Suprapubic skin (tissue), 4 donors: ENCODE results near the gene OGFOD2. TPM values are rescaled to one million over a fixed set of nuclear protein-coding genes. Genes with fewer than 3 reads are reported as not detected.

Experiments used
- DNase-seq, 2 donors: peaks; one replicate each; pipeline ENCODE4 v3.0.0-alpha.2; 2019; ENCODE audit warnings: low spot score in 2 of 2
- H3K27ac ChIP-seq: fragments of 200-600 bp; sonication (generic); one replicate; pipeline ENCODE4 v1.5.1; 2019
- H3K27me3 ChIP-seq: fragments of 200-600 bp; sonication (generic); one replicate; pipeline ENCODE4 v1.5.1; 2019
- H3K36me3 ChIP-seq: fragments of 200-600 bp; sonication (generic); one replicate; pipeline ENCODE4 v1.5.1; 2019
- H3K4me1 ChIP-seq: fragments of 200-600 bp; sonication (generic); one replicate; pipeline ENCODE4 v1.5.1; 2019
- H3K4me3 ChIP-seq: fragments of 200-600 bp; sonication (generic); one replicate; pipeline ENCODE4 v1.5.1; 2019; ENCODE audit warnings: mild to moderate bottlenecking
- H3K9me3 ChIP-seq: fragments of 200-600 bp; sonication (generic); one replicate; pipeline ENCODE4 v1.5.1; 2019
- EP300 ChIP-seq: sonication (generic); formaldehyde crosslinking; IDR thresholded peaks from one replicate; pipeline ENCODE4 v1.6.1; 2017; ENCODE audit warnings: antibody characterized with exemption
- POLR2A ChIP-seq, 2 donors: fragments of 450-650 bp; IDR thresholded peaks; one replicate each; pipeline ENCODE4 v1.6.1; 2017; ENCODE audit warnings: antibody characterized with exemption in 2 of 2, mild to moderate bottlenecking in 2 of 2, moderate library complexity in 2 of 2
- POLR2AphosphoS5 ChIP-seq, 3 donors: sonication (generic); formaldehyde crosslinking; IDR thresholded peaks; one replicate each; pipeline ENCODE4 v1.6.1; 2017; ENCODE audit warnings: antibody characterized with exemption in 3 of 3
- WGBS: methylation state at CpG from one replicate; pipeline ENCODE4 v1.1.5; 2018; 5-methylcytosine and 5-hydroxymethylcytosine counted together
- total RNA-seq, 4 donors: library from RNA; depleted of rRNA; stranded (reverse); fragments of >200 nt; gene quantifications; one replicate each; pipeline ENCODE4 v1.1.0, GENCODE V29; 2016
- TF ChIP-seq, protein P1 (sequence below), 2 donors: fragments of 200-600 bp in 1 of 2; fragments of 450-650 bp in 1 of 2; sonication (generic) in 1 of 2; IDR thresholded peaks; one replicate each; pipeline ENCODE4 v1.5.1; 2016 to 2019; ENCODE audit warnings: antibody characterized with exemption in 2 of 2, mild to moderate bottlenecking in 1 of 2, moderate library complexity in 1 of 2

Gene OGFOD2
- total RNA-seq, 4 donors from 2014 or later = 9.9 to 27.0 (median 13.5) TPM

DNA sequence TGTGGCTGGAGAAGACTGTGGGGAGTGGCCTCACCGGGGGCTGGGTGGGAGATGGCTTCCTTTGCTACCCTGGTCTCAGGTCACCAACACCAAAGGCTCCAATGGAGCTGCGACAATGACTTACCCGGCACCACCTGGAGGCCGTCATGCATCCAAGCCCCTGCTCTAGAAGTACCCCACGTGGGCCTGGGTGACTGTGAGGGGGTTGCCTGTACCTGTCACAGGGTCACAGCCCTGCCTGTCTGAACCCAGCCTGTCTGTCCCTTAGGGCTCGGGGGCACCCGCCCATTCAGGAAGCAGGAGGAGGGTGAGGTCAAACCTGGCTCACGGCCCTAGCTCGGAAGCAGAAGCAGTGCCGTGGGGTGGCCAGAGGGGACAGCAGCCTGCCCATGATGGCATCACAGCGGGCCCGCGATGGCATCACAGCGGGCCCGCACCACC, 27.7 kb upstream of the OGFOD2 start:
- no peaks in the 10 kb centered on the region for H3K27me3 ChIP-seq
- H3K9me3 ChIP-seq = no peaks in the 10 kb centered on the region
- no peak overlapping the region for H3K4me3 ChIP-seq
- peak overlapping the region; percentile 91 for H3K27ac ChIP-seq
- peaks cover 51% of the 10 kb centered on the region for H3K4me1 ChIP-seq
- TF ChIP-seq EP300 = no peak
- TF ChIP-seq, protein P1, sequence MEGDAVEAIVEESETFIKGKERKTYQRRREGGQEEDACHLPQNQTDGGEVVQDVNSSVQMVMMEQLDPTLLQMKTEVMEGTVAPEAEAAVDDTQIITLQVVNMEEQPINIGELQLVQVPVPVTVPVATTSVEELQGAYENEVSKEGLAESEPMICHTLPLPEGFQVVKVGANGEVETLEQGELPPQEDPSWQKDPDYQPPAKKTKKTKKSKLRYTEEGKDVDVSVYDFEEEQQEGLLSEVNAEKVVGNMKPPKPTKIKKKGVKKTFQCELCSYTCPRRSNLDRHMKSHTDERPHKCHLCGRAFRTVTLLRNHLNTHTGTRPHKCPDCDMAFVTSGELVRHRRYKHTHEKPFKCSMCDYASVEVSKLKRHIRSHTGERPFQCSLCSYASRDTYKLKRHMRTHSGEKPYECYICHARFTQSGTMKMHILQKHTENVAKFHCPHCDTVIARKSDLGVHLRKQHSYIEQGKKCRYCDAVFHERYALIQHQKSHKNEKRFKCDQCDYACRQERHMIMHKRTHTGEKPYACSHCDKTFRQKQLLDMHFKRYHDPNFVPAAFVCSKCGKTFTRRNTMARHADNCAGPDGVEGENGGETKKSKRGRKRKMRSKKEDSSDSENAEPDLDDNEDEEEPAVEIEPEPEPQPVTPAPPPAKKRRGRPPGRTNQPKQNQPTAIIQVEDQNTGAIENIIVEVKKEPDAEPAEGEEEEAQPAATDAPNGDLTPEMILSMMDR (IDR thresholded peaks at IDR 0.05) = peak in 1 of 2 donors; percentile 21
- no peak for TF ChIP-seq POLR2AphosphoS5 (IDR thresholded peaks at IDR 0.05)
- TF ChIP-seq POLR2A (IDR thresholded peaks at IDR 0.05) = no peak
- WGBS = 39% methylated on average over 5 of the region's 15 CpGs
- H3K36me3 ChIP-seq = no peaks in the 10 kb centered on the region
- peak in 1 of 2 donors; percentile 87 for DNase-seq

DNA sequence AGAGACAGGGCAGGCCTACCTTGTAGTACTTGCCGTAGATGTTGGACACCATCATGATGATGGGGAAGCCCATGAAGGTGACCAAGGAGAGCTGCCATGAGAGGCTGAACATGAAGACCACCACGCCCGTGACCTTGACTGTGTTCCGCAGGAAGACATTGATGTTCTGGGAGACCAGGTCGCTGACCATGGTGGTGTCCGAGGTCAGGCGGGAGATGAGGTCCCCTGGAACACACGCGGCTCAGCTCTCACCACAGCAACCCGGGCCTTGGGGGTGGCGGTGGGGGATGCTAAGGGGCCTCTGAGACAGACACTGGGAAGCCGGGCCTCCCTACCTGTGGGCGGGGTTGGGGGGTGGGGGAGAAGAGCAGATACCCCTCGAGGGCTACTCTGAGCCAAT, 26.4 kb upstream of the OGFOD2 start:
- DNase-seq = no peak
- peaks cover 47% of the 10 kb centered on the region for H3K4me1 ChIP-seq
- TF ChIP-seq POLR2A (IDR thresholded peaks at IDR 0.05) = no peak
- no peak for TF ChIP-seq POLR2AphosphoS5 (IDR thresholded peaks at IDR 0.05)
- no peak for TF ChIP-seq EP300
- TF ChIP-seq, protein P1 (IDR thresholded peaks at IDR 0.05) = no peak
- no peaks in the 10 kb centered on the region for H3K36me3 ChIP-seq
- no peak overlapping the region for H3K27ac ChIP-seq
- WGBS = 84% methylated on average over 4 of the region's 14 CpGs
- H3K9me3 ChIP-seq = no peaks in the 10 kb centered on the region
- no peak overlapping the region for H3K4me3 ChIP-seq
- no peaks in the 10 kb centered on the region for H3K27me3 ChIP-seq

DNA sequence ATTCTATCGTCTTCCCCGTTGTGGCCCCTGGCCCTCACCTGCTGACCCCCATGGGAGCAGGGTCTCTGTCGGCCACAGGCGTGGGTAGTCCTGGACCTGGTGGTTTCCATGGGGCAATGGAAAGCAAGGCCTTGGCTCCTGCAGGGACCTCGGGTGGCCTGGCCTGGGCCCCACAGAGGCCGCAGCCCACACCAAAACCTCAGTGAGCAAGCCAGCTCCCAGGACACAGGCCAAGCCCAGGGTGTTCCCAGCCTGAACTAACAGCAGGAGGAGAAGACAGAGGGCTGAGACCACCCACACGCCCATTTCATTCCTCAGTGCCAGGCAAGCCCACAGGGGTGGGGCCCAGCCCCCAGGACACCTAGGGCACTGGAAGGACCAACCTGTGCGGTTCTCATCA, 25.6 kb upstream of the OGFOD2 start:
- H3K9me3 ChIP-seq = no peaks in the 10 kb centered on the region
- peaks cover 39% of the 10 kb centered on the region for H3K4me1 ChIP-seq
- 70% methylated on average over 4 of the region's 8 CpGs for WGBS
- no peak overlapping the region for H3K4me3 ChIP-seq
- DNase-seq = no peak
- TF ChIP-seq POLR2AphosphoS5 (IDR thresholded peaks at IDR 0.05) = no peak
- TF ChIP-seq, protein P1 (IDR thresholded peaks at IDR 0.05) = no peak
- no peak for TF ChIP-seq EP300
- no peak for TF ChIP-seq POLR2A (IDR thresholded peaks at IDR 0.05)
- H3K27me3 ChIP-seq = no peaks in the 10 kb centered on the region
- no peaks in the 10 kb centered on the region for H3K36me3 ChIP-seq
- H3K27ac ChIP-seq = no peak overlapping the region

DNA sequence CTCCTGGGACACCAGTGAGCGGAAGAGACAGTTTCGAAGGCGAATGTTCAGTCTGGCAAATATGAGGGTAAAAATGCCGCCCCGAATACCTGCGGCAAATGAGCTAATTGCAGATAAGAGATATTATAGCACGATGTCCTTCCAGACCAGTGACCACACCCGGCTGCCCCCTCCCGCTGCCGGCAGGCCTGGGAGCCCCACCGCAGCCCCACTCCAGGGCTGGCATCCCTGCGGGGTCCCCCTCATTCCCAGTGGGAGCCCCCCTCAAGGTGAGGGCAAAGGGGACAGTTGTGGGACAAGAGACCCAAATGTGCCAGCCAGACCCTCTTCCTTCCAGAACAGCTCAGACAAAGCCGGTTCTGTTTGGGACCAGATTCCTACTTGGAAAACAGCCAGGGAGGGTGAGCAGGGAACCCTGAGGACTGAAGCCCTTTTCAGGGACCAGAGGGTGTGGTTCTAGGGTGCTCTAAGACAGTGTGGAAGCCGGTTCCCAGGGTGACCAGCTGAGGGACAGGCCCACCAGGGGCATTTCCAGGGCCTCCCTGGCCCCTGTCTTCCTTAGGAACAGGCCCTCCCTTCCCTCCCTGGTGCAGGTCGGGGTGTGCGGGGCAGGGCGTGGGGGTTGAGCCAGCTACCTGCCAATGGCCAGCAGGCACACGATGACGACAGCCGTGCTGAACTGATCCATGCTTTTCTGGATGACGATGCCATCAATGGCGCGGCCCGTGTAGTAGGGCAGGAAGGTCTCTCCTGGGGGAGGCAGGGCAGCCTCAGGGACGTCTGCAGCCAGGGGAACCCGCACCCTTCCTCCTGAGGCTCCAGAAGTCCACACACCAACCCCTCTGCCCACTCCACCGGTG, 25.0 kb upstream of the OGFOD2 start:
- Histone ChIP-seq H3K27ac (no peak overlapping the region), H3K4me1 (peaks cover 33% of the 10 kb centered on the region), H3K27me3 (no peaks in the 10 kb centered on the region), H3K36me3 (no peaks in the 10 kb centered on the region), H3K9me3 (no peaks in the 10 kb centered on the region), H3K4me3 (no peak overlapping the region)
- TF ChIP-seq EP300 = no peak
- no peak for TF ChIP-seq POLR2AphosphoS5 (IDR thresholded peaks at IDR 0.05)
- no peak for TF ChIP-seq POLR2A (IDR thresholded peaks at IDR 0.05)
- TF ChIP-seq, protein P1 (IDR thresholded peaks at IDR 0.05) = no peak
- 79% methylated on average over 16 of the region's 27 CpGs for WGBS
- DNase-seq = no peak

DNA sequence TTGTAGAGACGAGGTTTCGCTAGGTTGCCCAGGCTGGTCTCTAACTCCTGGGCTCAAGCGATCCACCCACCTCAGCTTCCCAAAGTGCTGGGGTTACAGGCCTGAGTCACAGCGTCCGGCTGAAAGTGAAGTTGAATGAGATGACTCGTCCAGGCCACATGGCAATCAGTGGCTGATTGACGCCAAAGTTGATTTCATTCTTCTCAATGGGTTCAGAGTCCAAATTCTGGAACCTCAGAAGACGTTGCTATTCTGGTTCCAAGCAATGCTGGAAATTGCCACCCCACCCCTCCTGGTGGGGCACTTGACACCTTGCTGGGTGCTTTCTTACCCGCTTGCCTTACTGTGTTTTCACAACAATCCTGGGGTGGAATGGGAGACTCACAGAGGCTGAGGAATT, 23.6 kb upstream of the OGFOD2 start:
- TF ChIP-seq EP300 (no peak), POLR2AphosphoS5 (IDR thresholded peaks at IDR 0.05) (no peak), POLR2A (IDR thresholded peaks at IDR 0.05) (no peak)
- TF ChIP-seq, protein P1 (IDR thresholded peaks at IDR 0.05) = no peak
- H3K9me3 ChIP-seq = no peaks in the 10 kb centered on the region
- no peaks in the 10 kb centered on the region for H3K27me3 ChIP-seq
- peaks cover 21% of the 10 kb centered on the region for H3K4me1 ChIP-seq
- no peak overlapping the region for H3K4me3 ChIP-seq
- DNase-seq = no peak
- no peak overlapping the region for H3K27ac ChIP-seq
- WGBS = 71% methylated on average over 9 of the region's 9 CpGs
- H3K36me3 ChIP-seq = no peaks in the 10 kb centered on the region
